ENCODE data around the gene HCN4.

The HCN4 gene

DNA sequence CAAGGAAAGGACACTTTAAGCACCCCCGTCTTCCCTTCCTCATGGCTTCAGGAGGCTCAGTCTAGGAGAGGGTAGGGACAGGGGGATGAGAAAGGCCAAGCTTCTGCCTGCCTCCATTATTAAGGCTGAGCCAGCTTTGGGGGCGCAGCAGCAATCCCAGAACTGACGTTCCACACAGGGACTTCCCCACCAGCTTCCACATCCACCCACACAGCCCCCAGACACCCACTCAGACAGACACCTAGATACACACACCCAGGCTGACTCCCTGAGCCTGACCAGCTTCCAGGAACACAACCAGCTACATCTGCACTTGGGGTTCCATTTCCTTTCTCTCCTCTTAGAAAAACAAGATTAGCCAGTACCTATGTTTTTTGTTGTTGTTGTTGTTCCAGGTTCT is 4.7 kb downstream of the HCN4 start:
- Histone ChIP-seq H2AFZ (ENCODE audit: low read length) (no peak overlapping the region), H3K9me3 (ENCODE audit: insufficient read depth, low read depth, low read length) (no peaks in the 10 kb centered on the region), H4K20me1 (ENCODE audit: insufficient read depth, low read length, poor library complexity, severe bottlenecking) (no peaks in the 10 kb centered on the region), H3K4me2 (ENCODE audit: low read depth, low read length, poor library complexity, severe bottlenecking) (no peak overlapping the region), H3F3A (ENCODE audit: low read depth) (no peaks in the 10 kb centered on the region), H3K4me3 (ENCODE audit: low read length, poor library complexity, severe bottlenecking) (no peak overlapping the region), H3K79me2 (ENCODE audit: insufficient read depth, low read length) (no peaks in the 10 kb centered on the region), H3K27me3 (ENCODE audit: insufficient read depth, low read length, poor library complexity, severe bottlenecking) (no peaks in the 10 kb centered on the region), H3K9ac (ENCODE audit: low read depth, low read length, poor library complexity, severe bottlenecking) (no peak overlapping the region), H3K9me2 (replicated peaks; ENCODE audit: low read depth, low read length) (no peaks in the 10 kb centered on the region), H3K36me3 (ENCODE audit: insufficient read depth, low read length) (no peaks in the 10 kb centered on the region), H3K4me1 (ENCODE audit: insufficient read depth, low read length, poor library complexity, severe bottlenecking) (no peaks in the 10 kb centered on the region)
- no peak for TF ChIP-seq EZH2phosphoT487 (IDR thresholded peaks at IDR 0.05; ENCODE audit: borderline replicate concordance)
- TF ChIP-seq CTCF (conservative IDR thresholded peaks at IDR 0.05; ENCODE audit: low read length): no peak

- H3K9me3 ChIP-seq (ENCODE audit: insufficient read depth, low read depth, low read length): no peaks in the 10 kb centered on the region
- no peak overlapping the region for H2AFZ ChIP-seq (ENCODE audit: low read length)
- H3K4me2 ChIP-seq (ENCODE audit: low read depth, low read length, poor library complexity, severe bottlenecking): no peak overlapping the region
- no peaks in the 10 kb centered on the region for H4K20me1 ChIP-seq (ENCODE audit: insufficient read depth, low read length, poor library complexity, severe bottlenecking)
- no peaks in the 10 kb centered on the region for H3F3A ChIP-seq (ENCODE audit: low read depth)
- no peaks in the 10 kb centered on the region for H3K79me2 ChIP-seq (ENCODE audit: insufficient read depth, low read length)
- no peaks in the 10 kb centered on the region for H3K4me1 ChIP-seq (ENCODE audit: insufficient read depth, low read length, poor library complexity, severe bottlenecking)
- H3K9me2 ChIP-seq (replicated peaks; ENCODE audit: low read depth, low read length): no peaks in the 10 kb centered on the region
- H3K4me3 ChIP-seq (ENCODE audit: low read length, poor library complexity, severe bottlenecking): no peak overlapping the region
- no peak overlapping the region for H3K9ac ChIP-seq (ENCODE audit: low read depth, low read length, poor library complexity, severe bottlenecking)
- H3K27me3 ChIP-seq (ENCODE audit: insufficient read depth, low read length, poor library complexity, severe bottlenecking): no peaks in the 10 kb centered on the region
- no peaks in the 10 kb centered on the region for H3K36me3 ChIP-seq (ENCODE audit: insufficient read depth, low read length)
- TF ChIP-seq CTCF (conservative IDR thresholded peaks at IDR 0.05; ENCODE audit: low read length) (no peak), EZH2phosphoT487 (IDR thresholded peaks at IDR 0.05; ENCODE audit: borderline replicate concordance) (no peak)
These were observed 5.9 kb downstream of the HCN4 start for GRCh38 chr15:73362900-73363299.

GRCh38 chr15:73361337-73361736 is 7.4 kb downstream of the HCN4 start:
- H3K79me2 ChIP-seq (ENCODE audit: insufficient read depth, low read length): no peaks in the 10 kb centered on the region
- H3K9me2 ChIP-seq (replicated peaks; ENCODE audit: low read depth, low read length): no peaks in the 10 kb centered on the region
- no peaks in the 10 kb centered on the region for H3K27me3 ChIP-seq (ENCODE audit: insufficient read depth, low read length, poor library complexity, severe bottlenecking)
- H3K4me1 ChIP-seq (ENCODE audit: insufficient read depth, low read length, poor library complexity, severe bottlenecking): no peaks in the 10 kb centered on the region
- no peak overlapping the region for H3K4me3 ChIP-seq (ENCODE audit: low read length, poor library complexity, severe bottlenecking)
- TF ChIP-seq CTCF (conservative IDR thresholded peaks at IDR 0.05; ENCODE audit: low read length): no peak
- TF ChIP-seq EZH2phosphoT487 (IDR thresholded peaks at IDR 0.05; ENCODE audit: borderline replicate concordance): no peak
- H3K4me2 ChIP-seq (ENCODE audit: low read depth, low read length, poor library complexity, severe bottlenecking): no peak overlapping the region
- H3K36me3 ChIP-seq (ENCODE audit: insufficient read depth, low read length): no peaks in the 10 kb centered on the region
- no peaks in the 10 kb centered on the region for H4K20me1 ChIP-seq (ENCODE audit: insufficient read depth, low read length, poor library complexity, severe bottlenecking)
- no peaks in the 10 kb centered on the region for H3F3A ChIP-seq (ENCODE audit: low read depth)
- H3K9ac ChIP-seq (ENCODE audit: low read depth, low read length, poor library complexity, severe bottlenecking): no peak overlapping the region
- H2AFZ ChIP-seq (ENCODE audit: low read length): no peak overlapping the region
- H3K9me3 ChIP-seq (ENCODE audit: insufficient read depth, low read depth, low read length): no peaks in the 10 kb centered on the region

Measured in Loucy (cell line).